ENCODE measurements around the gene GNG12.

GNG12 gene

GRCh38 chr1:67788904-67789303 lies 44.4 kb downstream of the GNG12 start:
- Mint-ChIP-seq H3K36me3 (no peaks in the 10 kb centered on the region), H3K9me3 (no peaks in the 10 kb centered on the region), H3K27ac (no peak overlapping the region), H3K4me1 (peaks cover 4% of the 10 kb centered on the region), H3K4me3 (no peak overlapping the region)
- ATAC-seq (no peak), DNase-seq (ENCODE audit: low spot score in 2 of 2) (no peak)

- no peak for ATAC-seq
- H3K9me3 Mint-ChIP-seq, result no peaks in the 10 kb centered on the region
- no peak for DNase-seq (ENCODE audit: low spot score in 2 of 2)
- H3K27ac Mint-ChIP-seq, result no peak overlapping the region
- peaks cover 4% of the 10 kb centered on the region for H3K4me1 Mint-ChIP-seq
- no peaks in the 10 kb centered on the region for H3K36me3 Mint-ChIP-seq
- H3K4me3 Mint-ChIP-seq, result no peak overlapping the region
These were observed 45.0 kb downstream of the GNG12 start for GRCh38 chr1:67788238-67788790.

GRCh38 chr1:67787746-67788145 lies 45.5 kb downstream of the GNG12 start:
- Mint-ChIP-seq H3K4me3 (no peak overlapping the region), H3K27ac (no peak overlapping the region), H3K9me3 (no peaks in the 10 kb centered on the region), H3K36me3 (no peaks in the 10 kb centered on the region), H3K4me1 (peaks cover 4% of the 10 kb centered on the region)
- no peak for ATAC-seq
- DNase-seq (ENCODE audit: low spot score in 2 of 2), result peak in 1 of 2 donors; percentile 25

- Mint-ChIP-seq H3K4me3 (no peak overlapping the region), H3K4me1 (peaks cover 4% of the 10 kb centered on the region), H3K36me3 (no peaks in the 10 kb centered on the region), H3K9me3 (no peaks in the 10 kb centered on the region), H3K27ac (no peak overlapping the region)
- DNase-seq (ENCODE audit: low spot score in 2 of 2) (peak in 1 of 2 donors; percentile 18), ATAC-seq (no peak)
These were observed 47.2 kb downstream of the GNG12 start for GRCh38 chr1:67785847-67786753.

GRCh38 chr1:67784545-67785186 lies 48.6 kb downstream of the GNG12 start:
- H3K27ac Mint-ChIP-seq, result no peak overlapping the region
- no peaks in the 10 kb centered on the region for H3K36me3 Mint-ChIP-seq
- no peak overlapping the region for H3K4me3 Mint-ChIP-seq
- no peak for ATAC-seq
- peak in 1 of 2 donors; percentile 18 for DNase-seq (ENCODE audit: low spot score in 2 of 2)
- no peaks in the 10 kb centered on the region for H3K9me3 Mint-ChIP-seq
- H3K4me1 Mint-ChIP-seq, result peaks cover 4% of the 10 kb centered on the region

GRCh38 chr1:67780637-67781036 lies 52.6 kb downstream of the GNG12 start:
- no peak overlapping the region for H3K27ac Mint-ChIP-seq
- no peaks in the 10 kb centered on the region for H3K9me3 Mint-ChIP-seq
- DNase-seq (ENCODE audit: low spot score in 2 of 2) (no peak), ATAC-seq (no peak)
- H3K4me1 Mint-ChIP-seq, result no peaks in the 10 kb centered on the region
- no peak overlapping the region for H3K4me3 Mint-ChIP-seq
- H3K36me3 Mint-ChIP-seq, result no peaks in the 10 kb centered on the region

- Mint-ChIP-seq H3K36me3 (no peaks in the 10 kb centered on the region), H3K9me3 (no peaks in the 10 kb centered on the region), H3K27ac (no peak overlapping the region), H3K4me3 (no peak overlapping the region), H3K4me1 (no peaks in the 10 kb centered on the region)
- no peak for ATAC-seq
- DNase-seq (ENCODE audit: low spot score in 2 of 2), result no peak
These were observed 55.8 kb downstream of the GNG12 start for GRCh38 chr1:67777440-67777839.

GRCh38 chr1:67777016-67777415 lies 56.3 kb downstream of the GNG12 start:
- no peak for DNase-seq (ENCODE audit: low spot score in 2 of 2)
- no peak overlapping the region for H3K27ac Mint-ChIP-seq
- ATAC-seq, result no peak
- no peaks in the 10 kb centered on the region for H3K36me3 Mint-ChIP-seq
- H3K9me3 Mint-ChIP-seq, result no peaks in the 10 kb centered on the region
- no peaks in the 10 kb centered on the region for H3K4me1 Mint-ChIP-seq
- H3K4me3 Mint-ChIP-seq, result no peak overlapping the region

- Mint-ChIP-seq H3K4me1 (no peaks in the 10 kb centered on the region), H3K27ac (no peak overlapping the region), H3K9me3 (no peaks in the 10 kb centered on the region), H3K36me3 (no peaks in the 10 kb centered on the region), H3K4me3 (no peak overlapping the region)
- DNase-seq (ENCODE audit: low spot score in 2 of 2) (no peak), ATAC-seq (no peak)
These were observed 59.8 kb downstream of the GNG12 start for GRCh38 chr1:67773462-67773861.

GRCh38 chr1:67771749-67772148 lies 61.5 kb downstream of the GNG12 start:
- H3K9me3 Mint-ChIP-seq, result no peaks in the 10 kb centered on the region
- no peak overlapping the region for H3K27ac Mint-ChIP-seq

GRCh38 chr1:67771152-67771551 lies 62.1 kb downstream of the GNG12 start:
- H3K9me3 Mint-ChIP-seq, result no peaks in the 10 kb centered on the region
- peaks cover 1% of the 10 kb centered on the region for H3K4me1 Mint-ChIP-seq
- no peak for DNase-seq (ENCODE audit: low spot score in 2 of 2)
- no peak for ATAC-seq
- H3K27ac Mint-ChIP-seq, result no peak overlapping the region
- H3K4me3 Mint-ChIP-seq, result no peak overlapping the region
- no peaks in the 10 kb centered on the region for H3K36me3 Mint-ChIP-seq

More at GRCh38 chr1:67771749-67772148, 61.5 kb downstream of the GNG12 start:
- H3K4me1 Mint-ChIP-seq, result no peaks in the 10 kb centered on the region
- ATAC-seq (no peak), DNase-seq (ENCODE audit: low spot score in 2 of 2) (no peak)
- H3K36me3 Mint-ChIP-seq, result no peaks in the 10 kb centered on the region
- H3K4me3 Mint-ChIP-seq, result no peak overlapping the region

- Mint-ChIP-seq H3K9me3 (no peaks in the 10 kb centered on the region), H3K36me3 (no peaks in the 10 kb centered on the region), H3K4me3 (no peak overlapping the region), H3K4me1 (peaks cover 6% of the 10 kb centered on the region), H3K27ac (no peak overlapping the region)
- ATAC-seq (no peak), DNase-seq (ENCODE audit: low spot score in 2 of 2) (no peak)
These were observed 63.5 kb downstream of the GNG12 start for GRCh38 chr1:67769633-67770256.

- no peak overlapping the region for H3K27ac Mint-ChIP-seq
- H3K36me3 Mint-ChIP-seq, result no peaks in the 10 kb centered on the region
- no peak for DNase-seq (ENCODE audit: low spot score in 2 of 2)
- H3K4me3 Mint-ChIP-seq, result no peak overlapping the region
- H3K4me1 Mint-ChIP-seq, result peaks cover 6% of the 10 kb centered on the region
- no peak for ATAC-seq
- H3K9me3 Mint-ChIP-seq, result no peaks in the 10 kb centered on the region
These were observed 64.8 kb downstream of the GNG12 start for GRCh38 chr1:67768480-67768879.

- Mint-ChIP-seq H3K36me3 (no peaks in the 10 kb centered on the region), H3K4me1 (peaks cover 6% of the 10 kb centered on the region), H3K4me3 (no peak overlapping the region), H3K27ac (no peak overlapping the region), H3K9me3 (no peaks in the 10 kb centered on the region)
- ATAC-seq (no peak), DNase-seq (ENCODE audit: low spot score in 2 of 2) (no peak)
These were observed 66.0 kb downstream of the GNG12 start for GRCh38 chr1:67767103-67767782.

Data from stimulated activated effector memory CD8-positive, alpha-beta T cell treated with anti-CD3 and anti-CD28 coated beads, Interleukin-12 subunit alpha, Interleukin-12 subunit beta, amount 100 ng/mL, for 72 hours (primary cell).